MG63 (cell line): ENCODE data around the gene CYP39A1. TPM values are rescaled to one million over a fixed set of nuclear protein-coding genes. Genes with fewer than 3 reads are reported as not detected.
A peak's percentile ranks its signal among the peaks of the same experiment; 100 is the strongest.

Experiments used
- DNase-seq: peaks from one replicate; pipeline ENCODE4 v3.0.0-alpha.2; 2020
- H3K27me3 ChIP-seq: fragments of 250-450 bp; sonication (Bioruptor Pico); 2 replicates; pipeline ENCODE4 v1.5.1; 2020; ENCODE audit warnings: mild to moderate bottlenecking, moderate library complexity
- H3K36me3 ChIP-seq: fragments of 250-450 bp; sonication (Bioruptor Pico); 2 replicates; pipeline ENCODE4 v1.5.1; 2020; ENCODE audit warnings: mild to moderate bottlenecking, moderate library complexity
- H3K4me3 ChIP-seq: fragments of 250-450 bp; sonication (Bioruptor Pico); 2 replicates; pipeline ENCODE4 v1.5.1; 2020; ENCODE audit warnings: mild to moderate bottlenecking, moderate library complexity
- H3K9me3 ChIP-seq: fragments of 250-450 bp; sonication (Bioruptor Pico); 2 replicates; pipeline ENCODE4 v1.5.1; 2020; ENCODE audit warnings: mild to moderate bottlenecking, moderate library complexity
- total RNA-seq: library from RNA; depleted of rRNA; stranded (reverse); fragments of >200 nt; shearing (Covaris generic); gene quantifications from 2 replicates; pipeline ENCODE4 v1.2.3, GENCODE V29; 2014; ENCODE audit warnings: low replicate concordance

CYP39A1 gene
- total RNA-seq, 1 experiment from 2014 or later: 0.10 TPM

- H3K27me3 ChIP-seq: no peaks in the 10 kb centered on the region
- H3K4me3 ChIP-seq: no peak overlapping the region
- no peaks in the 10 kb centered on the region for H3K36me3 ChIP-seq
- H3K9me3 ChIP-seq: no peaks in the 10 kb centered on the region
- no peak for DNase-seq
These were observed 87.1 kb downstream of the CYP39A1 start for GRCh38 chr6:46565531-46565930.

GRCh38 chr6:46563924-46564323 lies 88.7 kb downstream of the CYP39A1 start:
- DNase-seq: no peak

GRCh38 chr6:46556053-46556452 lies 96.6 kb downstream of the CYP39A1 start:
- no peaks in the 10 kb centered on the region for H3K9me3 ChIP-seq
- no peaks in the 10 kb centered on the region for H3K36me3 ChIP-seq
- no peak for DNase-seq
- no peaks in the 10 kb centered on the region for H3K27me3 ChIP-seq
- no peak overlapping the region for H3K4me3 ChIP-seq

More at GRCh38 chr6:46563924-46564323, 88.7 kb downstream of the CYP39A1 start:
- no peak overlapping the region for H3K4me3 ChIP-seq
- H3K9me3 ChIP-seq: no peaks in the 10 kb centered on the region
- H3K27me3 ChIP-seq: no peaks in the 10 kb centered on the region
- no peaks in the 10 kb centered on the region for H3K36me3 ChIP-seq

DNA sequence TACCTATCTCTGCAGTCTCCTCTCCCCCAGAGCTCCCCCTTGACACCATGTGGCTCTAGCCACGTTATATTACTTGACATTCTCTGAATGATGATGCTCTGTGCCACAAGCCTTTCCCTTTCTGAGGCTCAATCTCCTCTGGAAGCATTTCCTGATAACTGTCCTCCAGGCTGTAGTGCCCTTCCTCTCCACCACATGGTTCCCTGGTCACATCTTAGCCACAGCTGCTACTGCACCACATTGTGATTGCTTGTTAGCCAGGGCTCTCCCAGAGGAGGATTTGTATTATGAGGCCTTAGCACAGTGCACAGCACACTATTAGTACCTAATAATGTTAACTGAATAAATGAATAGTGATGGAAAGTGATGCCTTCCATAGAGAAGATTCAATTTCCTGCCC lies 97.5 kb downstream of the CYP39A1 start:
- no peak for DNase-seq
- H3K4me3 ChIP-seq: no peak overlapping the region
- H3K27me3 ChIP-seq: no peaks in the 10 kb centered on the region
- no peaks in the 10 kb centered on the region for H3K36me3 ChIP-seq
- H3K9me3 ChIP-seq: no peaks in the 10 kb centered on the region

DNA sequence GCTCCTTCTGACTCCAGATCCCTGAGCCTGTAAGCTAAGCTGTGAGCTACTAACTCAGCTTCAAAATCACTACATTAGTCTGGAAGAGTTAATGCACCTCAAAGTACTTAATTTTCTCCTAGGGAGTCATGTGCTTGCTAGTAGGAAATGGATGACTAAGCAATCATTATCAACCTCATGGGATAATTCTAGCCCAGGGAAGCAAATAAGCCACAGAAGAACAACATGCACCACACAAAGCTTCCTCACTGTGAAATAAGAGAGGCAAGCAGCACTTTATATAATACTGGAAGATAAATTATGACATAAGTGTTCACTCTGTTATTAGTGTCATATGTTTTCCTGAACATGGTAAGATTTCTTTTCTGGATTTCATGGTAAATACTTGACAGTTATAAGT lies 103.5 kb downstream of the CYP39A1 start:
- Histone ChIP-seq H3K27me3 (no peaks in the 10 kb centered on the region), H3K36me3 (no peaks in the 10 kb centered on the region), H3K4me3 (no peak overlapping the region), H3K9me3 (0 out of 2 replicates have a peak, but pooled peaks cover 2% of the 10 kb centered on the region)
- no peak for DNase-seq

- no peak for DNase-seq
- Histone ChIP-seq H3K4me3 (no peak overlapping the region), H3K9me3 (0 out of 2 replicates have a peak, but pooled peaks cover 3% of the 10 kb centered on the region), H3K27me3 (no peaks in the 10 kb centered on the region), H3K36me3 (no peaks in the 10 kb centered on the region)
These were observed 111.1 kb downstream of the CYP39A1 start for GRCh38 chr6:46541556-46541955.

- H3K27me3 ChIP-seq: no peaks in the 10 kb centered on the region
- H3K4me3 ChIP-seq: no peak overlapping the region
- no peak for DNase-seq
- no peaks in the 10 kb centered on the region for H3K36me3 ChIP-seq
- H3K9me3 ChIP-seq: peaks cover 3% of the 10 kb centered on the region; the same call in 1 of the 2 replicates
These were observed 112.8 kb downstream of the CYP39A1 start for GRCh38 chr6:46539866-46540265.

GRCh38 chr6:46538800-46539480 lies 113.7 kb downstream of the CYP39A1 start:
- no peaks in the 10 kb centered on the region; the same call in 1 of the 2 replicates for H3K9me3 ChIP-seq
- no peaks in the 10 kb centered on the region for H3K27me3 ChIP-seq
- no peaks in the 10 kb centered on the region for H3K36me3 ChIP-seq
- DNase-seq: no peak
- no peak overlapping the region for H3K4me3 ChIP-seq

GRCh38 chr6:46530896-46531295 lies 121.7 kb downstream of the CYP39A1 start:
- no peaks in the 10 kb centered on the region for H3K27me3 ChIP-seq
- no peak for DNase-seq
- H3K36me3 ChIP-seq: no peaks in the 10 kb centered on the region
- H3K9me3 ChIP-seq: no peaks in the 10 kb centered on the region; the same call in 1 of the 2 replicates
- H3K4me3 ChIP-seq: no peak overlapping the region

GRCh38 chr6:46528961-46529750 lies 123.5 kb downstream of the CYP39A1 start:
- no peak for DNase-seq
- Histone ChIP-seq H3K4me3 (no peak overlapping the region), H3K27me3 (no peaks in the 10 kb centered on the region)

GRCh38 chr6:46526607-46527006 lies 126.0 kb downstream of the CYP39A1 start:
- Histone ChIP-seq H3K9me3 (no peaks in the 10 kb centered on the region), H3K4me3 (no peak overlapping the region), H3K36me3 (no peaks in the 10 kb centered on the region), H3K27me3 (no peaks in the 10 kb centered on the region)
- DNase-seq: no peak

More at GRCh38 chr6:46528961-46529750, 123.5 kb downstream of the CYP39A1 start:
- H3K9me3 ChIP-seq: no peaks in the 10 kb centered on the region
- H3K36me3 ChIP-seq: no peaks in the 10 kb centered on the region

DNA sequence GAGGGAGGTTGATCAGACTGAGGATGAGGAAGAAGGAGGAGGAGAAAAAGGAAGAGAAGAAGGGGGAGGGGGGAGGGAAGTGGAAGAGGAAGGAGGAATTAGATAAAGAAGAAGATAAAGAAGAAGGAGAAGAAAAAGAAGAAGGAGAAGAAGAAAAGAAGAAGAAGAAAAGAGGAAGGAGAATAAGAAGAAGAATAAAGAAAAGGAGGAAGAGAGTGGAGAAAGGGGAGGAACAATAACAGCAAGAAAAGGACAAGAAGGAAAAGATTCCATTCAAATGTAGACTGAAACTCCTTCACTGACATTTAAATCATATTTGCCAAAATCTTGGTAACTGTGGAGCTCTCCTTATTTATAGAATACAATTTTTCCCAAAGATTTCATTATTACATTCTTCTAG lies 127.0 kb downstream of the CYP39A1 start:
- Histone ChIP-seq H3K9me3 (no peaks in the 10 kb centered on the region), H3K36me3 (no peaks in the 10 kb centered on the region), H3K4me3 (no peak overlapping the region), H3K27me3 (no peaks in the 10 kb centered on the region)
- DNase-seq: no peak

DNA sequence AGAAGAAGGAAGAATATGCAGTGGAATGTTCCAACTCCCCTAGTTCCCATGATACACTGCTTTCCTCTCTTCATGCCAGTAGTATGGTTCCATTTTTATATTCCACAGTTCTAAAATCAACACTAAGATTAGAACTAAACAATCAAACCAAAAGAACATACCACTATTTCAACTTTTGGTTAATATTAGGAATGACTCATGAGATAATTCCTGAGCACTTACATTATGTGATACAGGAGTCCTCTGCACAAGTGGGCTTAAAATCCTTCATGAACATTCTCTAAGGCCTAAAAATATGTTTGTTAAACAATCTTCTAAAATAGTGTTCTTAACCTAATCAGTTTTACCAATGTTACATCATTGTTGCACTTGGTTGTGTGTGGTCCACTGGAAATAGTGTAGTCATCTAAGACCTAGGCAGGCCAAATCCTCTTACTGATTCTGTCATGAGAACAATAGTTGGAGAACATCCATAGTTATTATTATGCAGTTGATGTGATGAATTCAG lies 131.1 kb downstream of the CYP39A1 start:
- Histone ChIP-seq H3K4me3 (no peak overlapping the region), H3K9me3 (no peaks in the 10 kb centered on the region), H3K36me3 (no peaks in the 10 kb centered on the region), H3K27me3 (no peaks in the 10 kb centered on the region)
- no peak for DNase-seq

DNA sequence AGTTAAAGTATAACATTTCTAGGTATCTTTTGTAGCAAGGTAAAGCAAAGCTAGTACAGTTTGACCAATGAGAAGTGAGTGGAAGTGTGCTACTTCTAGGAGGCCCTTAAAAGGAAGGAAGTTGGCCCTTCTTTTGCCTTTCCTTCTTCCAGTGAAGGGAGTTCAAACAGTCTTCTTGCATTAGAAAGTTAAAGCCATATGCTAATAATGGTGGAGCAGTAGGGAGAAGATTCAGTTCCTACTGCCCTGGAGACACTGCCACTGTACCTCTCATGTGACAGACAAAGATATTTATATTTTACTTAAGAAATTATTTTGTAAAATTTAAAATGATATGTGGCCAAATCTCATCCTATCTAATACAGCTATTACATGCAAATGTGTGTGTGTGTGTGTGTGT lies 135.4 kb downstream of the CYP39A1 start:
- H3K4me3 ChIP-seq: no peak overlapping the region
- no peaks in the 10 kb centered on the region for H3K9me3 ChIP-seq
- no peaks in the 10 kb centered on the region for H3K36me3 ChIP-seq
- no peaks in the 10 kb centered on the region for H3K27me3 ChIP-seq
- DNase-seq: no peak

- DNase-seq: no peak
- Histone ChIP-seq H3K36me3 (no peaks in the 10 kb centered on the region), H3K9me3 (no peaks in the 10 kb centered on the region), H3K4me3 (no peak overlapping the region), H3K27me3 (no peaks in the 10 kb centered on the region)
These were observed 139.1 kb downstream of the CYP39A1 start for GRCh38 chr6:46513533-46513932.

- no peak for DNase-seq
- no peaks in the 10 kb centered on the region for H3K9me3 ChIP-seq
- no peaks in the 10 kb centered on the region for H3K27me3 ChIP-seq
- no peak overlapping the region for H3K4me3 ChIP-seq
- no peaks in the 10 kb centered on the region for H3K36me3 ChIP-seq
These were observed 141.3 kb downstream of the CYP39A1 start for GRCh38 chr6:46511320-46511719.

- Histone ChIP-seq H3K27me3 (no peaks in the 10 kb centered on the region), H3K36me3 (no peaks in the 10 kb centered on the region), H3K4me3 (no peak overlapping the region), H3K9me3 (no peaks in the 10 kb centered on the region)
- DNase-seq: peak; percentile 68
These were observed 142.0 kb downstream of the CYP39A1 start for GRCh38 chr6:46510651-46511050.
